HG02623 (cell line): ENCODE measurements around the gene LY6G6F.

Experiments
- ATAC-seq: cut with Tn5 transposase; IDR thresholded peaks from one replicate; pipeline ENCODE4 v1.9.1; 2021; ENCODE audit warnings: moderate library complexity; ENCODE audit not compliant: unreplicated experiment

Gene LY6G6F

DNA sequence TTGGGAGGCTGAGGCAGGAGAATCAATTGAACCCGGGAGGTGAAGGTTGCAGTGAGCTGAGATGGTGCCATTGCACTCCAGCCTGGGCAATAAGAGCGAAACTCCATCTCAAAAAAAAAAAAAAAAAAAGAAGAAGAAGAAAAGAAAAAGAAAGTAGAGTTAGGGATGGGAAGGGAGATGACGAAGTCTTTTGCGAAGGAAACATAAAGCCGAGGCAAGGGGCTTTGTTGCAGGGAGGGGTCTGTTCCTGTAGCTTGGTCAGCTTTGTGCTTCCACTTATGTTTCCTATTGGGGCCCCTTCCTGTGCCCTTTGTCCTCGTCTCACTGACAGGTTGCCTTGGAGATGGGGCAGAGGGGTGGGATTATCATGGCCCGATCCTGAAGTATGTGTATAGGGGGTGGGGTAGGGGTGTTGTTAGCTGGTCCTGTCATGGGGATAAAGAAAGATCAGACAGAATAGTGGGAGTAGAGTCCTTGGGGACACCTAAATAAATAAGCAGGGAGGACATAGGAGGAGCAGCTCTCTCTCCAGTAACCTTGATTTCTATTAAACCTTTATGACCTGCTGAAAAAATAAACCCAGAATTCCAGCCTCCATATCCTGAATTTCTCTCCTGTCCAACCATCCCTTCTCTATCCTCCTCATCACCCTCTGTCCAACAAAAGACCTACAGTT is 30.8 kb downstream of the LY6G6F start:
- ATAC-seq, result no peak

DNA sequence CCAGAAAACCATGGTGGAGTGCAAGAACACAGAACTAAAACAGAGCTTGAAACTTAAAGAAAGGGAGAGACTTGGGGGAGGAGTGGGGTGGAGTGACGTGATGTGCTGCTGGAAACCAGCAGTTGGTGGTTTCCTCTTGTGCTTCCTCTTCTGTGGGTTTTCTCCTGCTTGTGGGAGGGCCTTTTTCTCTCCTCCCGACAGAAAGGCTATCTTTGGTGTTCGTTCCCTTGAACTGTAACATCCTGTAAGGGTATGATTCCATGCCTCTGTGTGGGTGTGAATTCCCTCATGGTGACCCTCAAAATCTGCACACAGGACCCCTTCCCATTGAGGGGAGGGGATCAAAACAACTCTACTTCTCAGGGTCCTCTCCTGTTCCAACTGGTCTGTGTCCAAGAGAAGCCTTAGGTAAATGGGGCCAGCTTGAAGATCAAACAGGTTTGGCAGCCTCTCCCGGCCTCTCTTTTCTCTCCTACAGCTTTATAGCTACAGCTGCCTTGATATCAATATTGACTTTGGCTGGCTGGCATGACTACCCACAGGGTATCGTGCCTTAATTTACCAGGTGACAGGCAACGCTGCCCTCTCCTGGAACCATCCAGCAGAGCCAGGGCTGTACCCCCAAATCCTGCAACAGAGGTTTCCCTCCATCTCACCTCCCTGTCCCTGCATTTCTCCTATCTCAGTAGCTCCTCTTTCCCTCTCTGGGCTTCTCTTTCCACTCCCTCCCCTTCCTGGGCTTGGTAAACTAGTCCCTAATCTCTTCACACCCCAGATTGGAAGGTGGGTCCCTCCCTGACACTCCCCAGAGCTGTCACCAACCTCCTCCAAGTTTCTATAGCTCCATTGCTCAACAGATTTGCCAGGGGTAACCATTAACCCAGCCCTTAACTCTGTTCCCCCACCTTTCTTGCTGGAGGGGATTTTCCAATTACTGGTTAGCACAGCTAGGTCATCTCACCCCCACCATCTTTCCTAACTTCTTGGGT is 31.6 kb downstream of the LY6G6F start:
- ATAC-seq, result no peak

DNA sequence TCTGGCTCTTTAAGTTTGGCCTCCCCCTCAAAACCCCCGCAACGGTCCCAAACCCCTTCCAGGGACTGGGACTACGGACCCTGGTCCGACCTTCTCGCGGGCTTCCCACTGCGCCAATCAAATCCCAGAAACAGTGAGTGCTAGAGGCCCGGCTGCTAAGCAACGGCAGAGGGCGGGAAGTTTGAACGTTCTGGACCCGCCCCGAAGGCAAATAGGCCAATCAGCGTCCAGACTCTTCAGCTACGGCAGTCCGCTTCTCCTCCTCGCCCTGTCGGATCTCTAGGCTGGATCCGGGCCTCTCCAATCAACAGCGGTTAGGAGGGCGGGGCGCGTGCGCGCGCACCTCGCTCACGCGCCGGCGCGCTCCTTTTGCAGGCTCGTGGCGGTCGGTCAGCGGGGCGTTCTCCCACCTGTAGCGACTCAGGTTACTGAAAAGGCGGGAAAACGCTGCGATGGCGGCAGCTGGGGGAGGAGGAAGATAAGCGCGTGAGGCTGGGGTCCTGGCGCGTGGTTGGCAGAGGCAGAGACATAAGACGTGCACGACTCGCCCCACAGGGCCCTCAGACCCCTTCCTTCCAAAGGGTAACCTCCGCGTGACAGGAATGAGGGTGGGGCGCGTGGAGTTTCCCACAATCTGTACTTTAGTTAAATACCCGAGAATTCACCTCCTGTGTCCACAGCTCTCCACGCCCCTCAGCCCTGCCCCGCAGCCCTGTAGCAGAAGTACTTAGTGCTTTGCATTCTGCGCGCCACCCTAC is 33.2 kb downstream of the LY6G6F start, which contains the start of gene MSH5:
Gene MSH5 (plus strand): TSS at position 367 of the 758 bp plus-strand sequence. CDS start 462 bp downstream, outside the sequence.
- ATAC-seq, result peak; percentile 72

DNA sequence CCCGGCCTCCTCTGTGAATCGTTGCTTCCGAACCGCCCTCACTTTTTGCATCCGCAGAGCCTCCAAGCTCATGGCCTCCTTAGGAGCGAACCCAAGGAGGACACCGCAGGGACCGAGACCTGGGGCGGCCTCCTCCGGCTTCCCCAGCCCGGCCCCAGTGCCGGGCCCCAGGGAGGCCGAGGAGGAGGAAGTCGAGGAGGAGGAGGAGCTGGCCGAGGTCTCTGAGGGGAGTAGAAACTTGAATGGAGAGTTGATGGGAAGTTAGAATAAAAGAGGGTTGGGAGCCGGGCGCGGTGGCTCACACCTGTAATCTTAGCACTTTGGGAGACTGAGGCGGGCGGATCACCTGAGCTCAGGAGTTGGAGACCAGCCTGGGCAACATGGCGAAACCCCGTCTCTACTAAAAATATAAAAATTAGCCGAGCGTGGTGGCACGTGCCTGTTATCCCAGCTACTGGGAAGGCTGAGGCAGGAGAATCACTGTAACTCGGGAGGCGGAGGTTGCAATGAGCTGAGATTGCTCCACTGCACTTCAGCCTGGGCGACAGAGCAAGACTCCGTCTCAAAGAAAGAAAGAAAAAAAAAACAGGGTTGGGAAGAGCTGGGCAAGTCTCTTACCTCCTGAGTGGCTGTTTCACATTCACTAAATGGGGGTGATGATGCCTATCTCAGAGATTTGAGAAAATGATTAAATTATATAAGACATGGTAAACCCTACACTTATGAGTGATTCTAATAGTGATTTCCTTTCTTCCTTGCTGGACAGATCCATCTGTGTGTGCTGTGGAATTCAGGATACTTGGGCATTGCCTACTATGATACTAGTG is 33.9 kb downstream of the LY6G6F start:
- ATAC-seq, result no peak

DNA sequence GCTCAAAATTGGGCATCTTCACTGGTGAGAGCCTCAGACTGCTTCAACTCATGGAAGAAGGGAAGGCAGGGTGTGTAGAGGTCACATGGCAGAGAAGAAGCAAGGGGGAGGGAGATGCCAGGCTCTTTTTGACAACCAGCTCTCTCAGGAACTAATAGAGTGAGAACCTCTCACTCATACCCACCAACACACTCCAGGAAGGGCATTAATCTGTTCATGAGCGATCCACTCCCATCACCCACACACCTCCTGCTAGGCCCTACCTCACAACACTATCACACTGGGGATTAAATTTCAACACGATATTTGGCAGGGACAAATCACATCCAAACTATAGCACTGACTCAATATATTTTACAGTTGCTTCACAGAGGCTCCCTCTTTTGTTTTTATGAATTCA is 35.1 kb downstream of the LY6G6F start:
- ATAC-seq, result no peak

DNA sequence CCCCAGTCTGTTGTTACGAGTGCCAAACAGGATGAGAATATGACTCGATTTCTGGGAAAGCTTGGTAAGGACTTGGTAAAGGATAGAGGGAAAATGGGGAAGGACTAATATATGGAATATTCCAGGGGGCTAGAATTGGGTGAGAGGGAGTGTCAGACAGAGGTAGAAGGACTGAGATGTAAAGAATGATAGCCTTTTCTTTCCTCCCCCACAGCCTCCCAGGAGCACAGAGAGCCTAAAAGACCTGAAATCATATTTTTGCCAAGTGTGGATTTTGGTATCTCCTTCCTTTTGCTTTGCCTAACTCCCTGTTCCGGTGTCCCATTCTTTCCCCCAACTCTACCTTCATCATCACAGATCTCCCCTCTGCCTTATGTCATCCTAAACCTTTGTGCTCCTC is 36.2 kb downstream of the LY6G6F start:
- ATAC-seq, result no peak

DNA sequence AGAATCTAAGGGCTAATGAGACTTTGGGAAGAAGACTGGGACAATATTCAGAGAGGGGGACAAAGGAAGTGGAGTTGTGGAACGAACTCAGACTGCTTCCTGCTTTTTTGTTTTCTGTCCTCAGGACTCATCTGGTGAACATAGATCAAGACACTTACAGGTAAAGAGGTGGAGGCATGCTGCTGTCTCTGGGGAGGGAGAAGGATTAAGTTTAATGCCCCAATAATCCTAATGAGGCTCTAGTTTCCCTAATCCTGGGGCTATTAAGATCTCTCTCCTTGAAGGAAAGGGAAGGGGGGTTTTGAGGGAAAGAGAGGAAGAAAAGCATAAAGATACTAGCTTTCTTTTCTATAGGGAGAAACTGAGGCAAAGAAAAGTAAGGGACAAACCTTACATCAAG is 37.8 kb downstream of the LY6G6F start:
- ATAC-seq, result no peak

DNA sequence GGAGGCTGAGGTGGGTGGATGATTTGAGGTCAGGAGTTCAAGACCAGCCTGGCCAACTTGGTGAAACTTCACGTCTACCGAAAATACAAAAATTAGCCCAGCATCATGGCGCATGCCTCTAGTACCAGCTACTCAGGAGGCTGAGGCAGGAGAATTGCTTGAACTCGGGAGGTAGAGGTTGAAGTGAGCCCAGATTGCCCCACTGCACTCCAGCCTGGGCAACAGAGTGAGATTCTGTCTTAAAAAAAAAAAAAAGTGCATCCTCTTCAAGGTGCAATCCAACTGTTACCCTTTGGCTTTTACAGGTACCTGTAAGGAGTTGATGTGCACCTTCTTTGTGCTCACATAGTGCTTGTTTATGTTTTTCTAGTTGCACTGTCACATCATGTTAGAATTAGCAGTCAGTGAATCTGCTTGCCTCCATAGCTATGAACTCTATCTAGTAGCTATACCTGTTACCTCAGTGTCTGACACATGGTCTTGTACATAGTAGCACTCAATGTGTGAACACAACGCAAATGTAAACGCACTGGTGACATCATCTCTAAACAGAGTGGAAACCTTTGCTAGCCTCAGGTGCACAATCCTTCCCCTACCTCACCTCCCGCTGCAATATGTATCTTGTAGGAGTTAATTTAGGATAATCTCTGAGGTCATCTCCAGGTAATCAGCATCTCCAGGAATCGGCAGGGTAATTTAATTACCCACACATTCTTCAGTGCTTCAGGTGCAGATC is 42.8 kb downstream of the LY6G6F start:
- no peak for ATAC-seq

DNA sequence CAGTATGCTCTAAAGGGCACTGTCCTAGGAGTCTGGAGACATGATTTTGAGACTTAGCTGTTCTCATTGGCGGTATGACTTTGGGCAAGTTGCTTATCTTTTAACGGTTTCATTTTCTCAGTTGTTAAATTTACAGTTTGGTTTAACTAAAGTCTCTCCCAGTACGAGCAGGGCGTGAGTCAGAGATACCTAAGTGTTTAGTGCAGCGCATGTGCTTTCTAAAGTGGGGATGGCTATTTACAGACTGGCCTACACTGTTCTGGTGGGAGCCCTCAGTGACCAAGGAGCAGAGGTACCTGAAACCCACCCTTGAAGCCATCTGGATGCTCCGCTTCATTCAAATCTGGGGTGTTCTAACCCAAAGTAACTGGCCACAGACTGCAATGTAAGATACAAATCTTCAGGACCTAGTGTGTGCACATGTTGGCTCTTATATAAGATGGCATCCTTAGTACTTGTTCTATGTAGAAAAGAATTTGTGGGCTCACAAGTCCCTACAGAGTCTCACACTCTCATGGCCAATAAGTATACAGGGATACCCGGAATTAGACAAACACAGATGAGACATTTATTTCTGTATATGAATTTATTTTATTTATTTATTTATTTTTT is 43.9 kb downstream of the LY6G6F start:
- no peak for ATAC-seq

DNA sequence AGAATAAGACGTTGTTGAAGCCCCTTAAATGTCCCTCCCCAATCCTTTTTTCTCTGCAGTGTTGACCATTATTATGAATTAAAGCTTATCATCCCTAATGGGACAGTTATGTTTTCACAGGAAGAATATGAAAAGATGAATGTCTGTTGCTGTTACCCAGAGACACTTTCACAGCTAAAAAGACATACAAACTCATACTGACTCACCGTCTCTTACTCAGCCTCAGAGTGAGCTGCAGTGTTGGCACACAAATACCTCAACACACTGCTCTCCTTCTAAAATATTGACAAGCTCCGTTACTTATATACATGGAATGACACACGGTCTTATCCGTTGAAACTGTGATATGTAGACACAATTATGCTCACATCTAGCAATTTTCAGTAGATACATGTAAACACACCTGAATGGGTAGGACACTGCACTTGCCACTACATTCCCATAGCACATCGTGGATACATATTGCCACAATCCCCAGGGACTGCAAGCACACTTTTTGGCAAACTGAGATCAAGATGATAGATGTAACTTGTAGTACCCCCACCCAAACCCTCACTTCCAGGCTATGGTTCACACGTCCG is 46.2 kb downstream of the LY6G6F start:
- ATAC-seq, result no peak

DNA sequence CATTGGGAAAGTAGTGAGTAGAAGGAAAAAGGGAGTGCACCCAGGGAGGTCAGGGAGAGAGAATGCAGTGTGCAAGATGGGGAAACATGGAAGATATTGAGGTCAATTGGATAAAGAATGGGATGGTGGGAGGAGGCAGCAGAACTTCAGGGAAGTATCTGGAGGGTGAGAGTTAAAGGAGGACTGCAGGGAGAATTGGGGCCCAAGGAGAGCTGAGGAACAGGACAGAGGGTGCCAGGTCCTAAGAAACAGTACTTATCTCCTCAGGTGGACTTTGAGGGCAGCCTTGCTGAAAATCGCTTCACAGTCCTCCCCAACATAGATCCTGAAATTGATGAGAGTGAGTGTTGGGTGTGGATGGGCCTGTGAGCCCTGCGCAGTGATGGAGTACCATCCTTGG is 51.6 kb downstream of the LY6G6F start:
- no peak for ATAC-seq
